Mesenchymal stem cell (in vitro differentiated cells and primary cell): ENCODE measurements around the gene VEZT.
"Not testable (repeated sequence)": the region's sequence is repeated elsewhere in the genome, so short reads cannot be mapped to it uniquely, and the experiment has no call there.

Experiments used
- DNase-seq: peaks from one replicate; pipeline ENCODE4 v3.0.0-alpha.2; 2013
- H2AFZ ChIP-seq: one replicate; pipeline ENCODE4 v1.6.1; 2013; ENCODE audit warnings: low read depth, mild to moderate bottlenecking, control low read depth, inconsistent platforms, low read length, moderate library complexity
- H2AK5ac ChIP-seq: 2 replicates; pipeline ENCODE4 v1.6.1; 2013; ENCODE audit warnings: low read length, moderate library complexity, mild to moderate bottlenecking, inconsistent platforms; ENCODE audit not compliant: severe bottlenecking
- H2BK120ac ChIP-seq: one replicate; pipeline ENCODE4 v1.6.1; 2013; ENCODE audit warnings: low read depth, mild to moderate bottlenecking, inconsistent platforms, low read length, moderate library complexity
- H2BK12ac ChIP-seq, 2 experiments: one replicate each; pipeline ENCODE4 v1.6.1; 2013; ENCODE audit warnings: inconsistent platforms in 2 of 2, low read length in 2 of 2, mild to moderate bottlenecking in 2 of 2, moderate library complexity in 2 of 2, control low read depth in 1 of 2
- H2BK15ac ChIP-seq: one replicate; pipeline ENCODE4 v1.6.1; 2013; ENCODE audit warnings: mild to moderate bottlenecking, low read depth, inconsistent platforms; ENCODE audit not compliant: poor library complexity, severe bottlenecking
- H2BK5ac ChIP-seq: 2 replicates; pipeline ENCODE4 v1.6.1; 2013; ENCODE audit warnings: low read depth, mild to moderate bottlenecking, low read length, control low read depth, inconsistent platforms; ENCODE audit not compliant: poor library complexity, severe bottlenecking
- H3K14ac ChIP-seq, 2 experiments: one replicate each; pipeline ENCODE4 v1.6.1; 2013; ENCODE audit warnings: inconsistent platforms in 2 of 2, low read length in 2 of 2, control low read depth in 1 of 2, mild to moderate bottlenecking in 1 of 2, moderate library complexity in 1 of 2
- H3K18ac ChIP-seq, 2 experiments: one replicate each; pipeline ENCODE4 v1.6.1; 2013; ENCODE audit warnings: inconsistent platforms in 2 of 2, low read length in 2 of 2, control low read depth in 1 of 2, low read depth in 1 of 2, mild to moderate bottlenecking in 1 of 2
- H3K23ac ChIP-seq, 2 experiments: one replicate each; pipeline ENCODE4 v1.6.1; 2013; ENCODE audit warnings: inconsistent platforms in 2 of 2, low read length in 2 of 2, mild to moderate bottlenecking in 2 of 2, moderate library complexity in 2 of 2, control low read depth in 1 of 2
- H3K27ac ChIP-seq: 2 replicates; pipeline ENCODE4 v1.5.1; 2013; ENCODE audit warnings: mild to moderate bottlenecking, moderate library complexity, low read length, control low read depth, inconsistent platforms; ENCODE audit not compliant: poor library complexity, severe bottlenecking
- H3K27me3 ChIP-seq, 2 experiments: 2 replicates each; pipeline versions ENCODE4 v1.6.1 to v1.7.0; 2013; ENCODE audit warnings: low read length in 2 of 2, mild to moderate bottlenecking in 2 of 2, moderate library complexity in 2 of 2, control low read depth in 1 of 2, inconsistent platforms in 1 of 2; ENCODE audit not compliant: control insufficient read depth in 1 of 2, insufficient read depth in 1 of 2
- H3K36me3 ChIP-seq, 2 experiments: 2 replicates each; pipeline versions ENCODE4 v1.6.1 to v1.7.0; 2013; ENCODE audit warnings: low read length in 2 of 2, control low read depth in 1 of 2, inconsistent platforms in 1 of 2, low read depth in 1 of 2, mild to moderate bottlenecking in 1 of 2; ENCODE audit not compliant: insufficient read depth in 2 of 2, control insufficient read depth in 1 of 2
- H3K4ac ChIP-seq, 2 experiments: one replicate each; pipeline ENCODE4 v1.6.1; 2013; ENCODE audit warnings: inconsistent platforms in 2 of 2, low read length in 2 of 2, mild to moderate bottlenecking in 2 of 2, moderate library complexity in 2 of 2, control low read depth in 1 of 2, low read depth in 1 of 2
- H3K4me1 ChIP-seq: 2 replicates; pipeline ENCODE4 v1.6.1; 2013; ENCODE audit warnings: low read depth, low read length, control low read depth; ENCODE audit not compliant: control insufficient read depth, insufficient read depth
- H3K4me2 ChIP-seq: 2 replicates; pipeline ENCODE4 v1.6.1; 2013; ENCODE audit warnings: low read length, mild to moderate bottlenecking, inconsistent platforms; ENCODE audit not compliant: poor library complexity, severe bottlenecking
- H3K4me3 ChIP-seq, 2 experiments: 2 replicates each; pipeline versions ENCODE4 v1.5.1 to v1.7.0; 2013; ENCODE audit warnings: low read length in 2 of 2, mild to moderate bottlenecking in 2 of 2, control low read depth in 1 of 2, low read depth in 1 of 2; ENCODE audit not compliant: insufficient read depth in 1 of 2
- H3K79me1 ChIP-seq: replicated peaks from 2 replicates; pipeline ENCODE4 v1.6.1; 2013; ENCODE audit warnings: mild to moderate bottlenecking, control low read depth, low read length, inconsistent platforms; ENCODE audit not compliant: poor library complexity, severe bottlenecking
- H3K9ac ChIP-seq: 2 replicates; pipeline ENCODE4 v1.7.0; 2013; ENCODE audit warnings: mild to moderate bottlenecking, low read length, moderate library complexity
- H3K9me3 ChIP-seq: 2 replicates; pipeline ENCODE4 v1.7.0; 2013; ENCODE audit warnings: mild to moderate bottlenecking, low read length; ENCODE audit not compliant: control insufficient read depth
- H4K8ac ChIP-seq: one replicate; pipeline ENCODE4 v1.6.1; 2013; ENCODE audit warnings: inconsistent platforms, mild to moderate bottlenecking, low read length, moderate library complexity
- H4K91ac ChIP-seq: one replicate; pipeline ENCODE4 v1.6.1; 2013; ENCODE audit warnings: mild to moderate bottlenecking, low read length, inconsistent platforms
- WGBS: methylation state at CpG from one replicate; pipeline ENCODE4 v1.1.7; 2013; ENCODE audit warnings: mixed read lengths; 5-methylcytosine and 5-hydroxymethylcytosine counted together

Gene VEZT

GRCh38 chr12:95193139-95193538 lies 24.5 kb upstream of the VEZT start:
- Histone ChIP-seq H4K8ac (no peak overlapping the region), H2BK15ac (no peak overlapping the region), H3K4me1 (peaks cover 4% of the 10 kb centered on the region), H3K27me3 (no peaks in the 10 kb centered on the region), H3K79me1 (peaks cover 20% of the 10 kb centered on the region), H3K9ac (no peak overlapping the region), H2BK12ac (no peak overlapping the region), H3K4ac (no peak overlapping the region), H2AFZ (no peak overlapping the region), H3K27ac (no peak overlapping the region), H3K4me2 (no peak overlapping the region), H3K18ac (no peak overlapping the region), H3K4me3 (no peak overlapping the region), H2BK120ac (no peak overlapping the region), H3K9me3 (no peaks in the 10 kb centered on the region), H3K14ac (no peak overlapping the region), H3K23ac (no peak overlapping the region), H2AK5ac (no peak overlapping the region), H2BK5ac (no peak overlapping the region), H4K91ac (no peak overlapping the region), H3K36me3 (peaks cover 0 to 3% of the 10 kb centered on the region in 2 experiments)
- 96% methylated on average over 3 of the region's 3 CpGs for WGBS
- no peak for DNase-seq

DNA sequence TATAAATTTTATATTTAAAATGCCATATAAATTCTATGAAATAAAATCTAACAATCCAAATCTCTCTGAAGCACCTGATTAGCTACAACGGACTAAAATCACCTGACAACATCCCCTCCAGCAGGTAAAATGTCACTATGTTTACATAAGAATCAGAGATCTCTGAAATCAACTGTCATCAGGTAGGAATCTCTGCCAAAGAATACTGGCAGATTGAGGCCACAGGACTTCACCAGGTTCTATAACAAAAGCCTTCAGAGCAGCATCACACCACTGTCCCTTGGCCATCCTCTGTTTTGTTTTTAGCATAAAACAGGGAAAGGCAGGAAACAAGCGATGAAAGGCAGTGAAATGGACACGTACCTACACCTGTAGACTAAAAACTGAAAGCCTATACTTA lies 22.5 kb upstream of the VEZT start:
- H3K27ac ChIP-seq, result no peak overlapping the region
- no peak overlapping the region for H3K23ac ChIP-seq
- peaks cover 18% of the 10 kb centered on the region for H3K79me1 ChIP-seq
- H2AFZ ChIP-seq, result no peak overlapping the region
- no peak overlapping the region for H3K4me2 ChIP-seq
- no peaks in the 10 kb centered on the region for H3K27me3 ChIP-seq
- H2BK120ac ChIP-seq, result no peak overlapping the region
- H3K4me1 ChIP-seq, result peaks cover 1% of the 10 kb centered on the region
- no peak overlapping the region for H3K18ac ChIP-seq
- WGBS, result 98% methylated on average over 2 of the region's 3 CpGs
- no peaks in the 10 kb centered on the region for H3K36me3 ChIP-seq
- no peak overlapping the region for H3K4me3 ChIP-seq
- no peak overlapping the region for H2BK12ac ChIP-seq
- H3K4ac ChIP-seq, result no peak overlapping the region
- no peak for DNase-seq
- H4K91ac ChIP-seq, result no peak overlapping the region
- no peak overlapping the region for H3K14ac ChIP-seq
- no peak overlapping the region for H4K8ac ChIP-seq
- no peak overlapping the region for H2BK15ac ChIP-seq
- no peaks in the 10 kb centered on the region for H3K9me3 ChIP-seq
- peak overlapping the region; percentile 17 for H2AK5ac ChIP-seq
- H3K9ac ChIP-seq, result no peak overlapping the region
- no peak overlapping the region for H2BK5ac ChIP-seq

- H3K9me3 ChIP-seq, H2BK5ac ChIP-seq, H3K14ac ChIP-seq, H2AK5ac ChIP-seq, H3K4me3 ChIP-seq, H3K27ac ChIP-seq, H3K27me3 ChIP-seq, H2AFZ ChIP-seq, DNase-seq, H4K91ac ChIP-seq, H3K4me1 ChIP-seq, H4K8ac ChIP-seq, H3K23ac ChIP-seq, H3K36me3 ChIP-seq, H3K9ac ChIP-seq, H3K18ac ChIP-seq, H2BK15ac ChIP-seq, H3K4ac ChIP-seq, H2BK120ac ChIP-seq, H3K4me2 ChIP-seq, H2BK12ac ChIP-seq: not testable (repeated sequence)
- WGBS, result 95% methylated on average over 6 of the region's 7 CpGs
- H3K79me1 ChIP-seq, result peaks cover 12% of the 10 kb centered on the region
Observed at GRCh38 chr12:95196875-95197569, 20.6 kb upstream of the VEZT start.

GRCh38 chr12:95197636-95198035 lies 20.0 kb upstream of the VEZT start:
- no peak overlapping the region for H3K23ac ChIP-seq
- peaks cover 3% of the 10 kb centered on the region for H3K4me1 ChIP-seq
- no peak overlapping the region for H4K91ac ChIP-seq
- no peak overlapping the region for H3K27ac ChIP-seq
- no peak overlapping the region for H2BK120ac ChIP-seq
- H2AK5ac ChIP-seq, result no peak overlapping the region
- no peak overlapping the region for H3K9ac ChIP-seq
- H3K4ac ChIP-seq, result no peak overlapping the region
- H3K18ac ChIP-seq, result no peak overlapping the region
- 70% methylated on average over 2 of the region's 2 CpGs for WGBS
- H4K8ac ChIP-seq, result no peak overlapping the region
- H3K4me3 ChIP-seq, result no peak overlapping the region
- H2AFZ ChIP-seq, result no peak overlapping the region
- no peak for DNase-seq
- H3K36me3 ChIP-seq, result no peaks in the 10 kb centered on the region
- peaks cover 11% of the 10 kb centered on the region for H3K79me1 ChIP-seq
- no peaks in the 10 kb centered on the region for H3K27me3 ChIP-seq
- no peak overlapping the region for H2BK12ac ChIP-seq
- no peak overlapping the region for H3K4me2 ChIP-seq
- H2BK5ac ChIP-seq, result no peak overlapping the region
- H2BK15ac ChIP-seq, result no peak overlapping the region
- H3K9me3 ChIP-seq, result no peaks in the 10 kb centered on the region
- H3K14ac ChIP-seq, result no peak overlapping the region
